Prostate gland (tissue), 2 donors: Measurements from ENCODE around the gene C14orf39. TPM values are rescaled to one million over a fixed set of nuclear protein-coding genes. Genes with fewer than 3 reads are reported as not detected.
"Not testable (repeated sequence)": the region's sequence is repeated elsewhere in the genome, so short reads cannot be mapped to it uniquely, and the experiment has no call there.

ENCODE experiments used
- DNase-seq: peaks from one replicate; pipeline ENCODE4 v3.0.0-alpha.2; 2019; ENCODE audit warnings: low spot score
- H3K27ac ChIP-seq, 2 donors: fragments of 200-600 bp; sonication (generic); 2 replicates each; pipeline ENCODE4 v1.5.1; 2017 to 2019
- H3K27me3 ChIP-seq: fragments of 200-600 bp; sonication (generic); replicated peaks from 2 replicates; pipeline ENCODE4 v1.5.1; 2019; ENCODE audit not compliant: insufficient read depth
- H3K36me3 ChIP-seq, 2 donors: fragments of 200-600 bp; sonication (generic); 1 replicate in 1 of 2; 2 replicates in 1 of 2; pipeline versions ENCODE4 v1.5.1 to v1.8.1; 2017 to 2019
- H3K4me1 ChIP-seq: fragments of 200-600 bp; sonication (generic); replicated peaks from 2 replicates; pipeline ENCODE4 v1.5.1; 2019
- H3K4me3 ChIP-seq, 2 donors: fragments of 200-600 bp; sonication (generic); 2 replicates each; pipeline ENCODE4 v1.5.1; 2017 to 2019
- H3K9me3 ChIP-seq: fragments of 200-600 bp; sonication (generic); 2 replicates; pipeline ENCODE4 v1.5.1; 2017
- CTCF ChIP-seq, 4 experiments: fragments of 200-600 bp in 2 of 4; fragments of 450-650 bp in 2 of 4; sonication (generic) in 2 of 4; IDR thresholded peaks; 1 replicate in 3 of 4; 2 replicates in 1 of 4; pipeline ENCODE4 v1.5.1; 2016 to 2019; ENCODE audit warnings: antibody characterized with exemption in 4 of 4, mild to moderate bottlenecking in 2 of 4, moderate library complexity in 2 of 4
- POLR2A ChIP-seq: fragments of 450-650 bp; IDR thresholded peaks from one replicate; pipeline ENCODE4 v1.6.1; 2016; ENCODE audit warnings: antibody characterized with exemption, mild to moderate bottlenecking
- POLR2AphosphoS5 ChIP-seq: sonication (generic); formaldehyde crosslinking; IDR thresholded peaks from one replicate; pipeline ENCODE4 v1.6.1; 2017; ENCODE audit warnings: antibody characterized with exemption
- whole genome bisulfite sequencing: methylation state at CpG from one replicate; pipeline ENCODE4 v1.1.5; 2018; 5-methylcytosine and 5-hydroxymethylcytosine counted together
- intact Hi-C: fragments of 100-400 bp; cut with DNase I; formaldehyde crosslinking; loops from one replicate; pipeline ENCODE4 v1.14.2; 2022
- total RNA-seq, 2 donors: library from RNA; depleted of rRNA; stranded (reverse); fragments of >200 nt; gene quantifications; one replicate each; pipeline ENCODE4 v1.1.0, GENCODE V29; 2016

The C14orf39 gene
- total RNA-seq, 2 donors from 2014 or later = 0.41 to 4.7 TPM

GRCh38 chr14:60430276-60430675, 55.6 kb downstream of the C14orf39 start:
- 46% methylated on average over 2 of the region's 2 CpGs for WGBS
- no peaks in the 10 kb centered on the region for H3K4me1 ChIP-seq

GRCh38 chr14:60420050-60420449, 65.8 kb downstream of the C14orf39 start:
- 95% methylated on average over 5 of the region's 5 CpGs for WGBS

More at GRCh38 chr14:60430276-60430675, 55.6 kb downstream of the C14orf39 start:
- H3K4me3 ChIP-seq = no peak overlapping the region
- TF ChIP-seq CTCF (IDR thresholded peaks at IDR 0.05) (no peak), POLR2A (no peak), POLR2AphosphoS5 (no peak)
- no peaks in the 10 kb centered on the region for H3K36me3 ChIP-seq
- intact Hi-C loops = no loop called here
- DNase-seq = no peak
- no peak overlapping the region for H3K27ac ChIP-seq
- no peaks in the 10 kb centered on the region for H3K27me3 ChIP-seq
- no peaks in the 10 kb centered on the region for H3K9me3 ChIP-seq

GRCh38 chr14:60397550-60397949, 88.3 kb downstream of the C14orf39 start:
- H3K4me3 ChIP-seq, intact Hi-C loops, H3K27me3 ChIP-seq, H3K27ac ChIP-seq, H3K9me3 ChIP-seq, H3K36me3 ChIP-seq, DNase-seq, H3K4me1 ChIP-seq: not testable (repeated sequence)
- 96% methylated on average over 22 of the region's 22 CpGs for WGBS

More at GRCh38 chr14:60420050-60420449, 65.8 kb downstream of the C14orf39 start:
- Histone ChIP-seq H3K4me1 (no peaks in the 10 kb centered on the region), H3K27ac (no peak overlapping the region), H3K36me3 (no peaks in the 10 kb centered on the region), H3K9me3 (no peaks in the 10 kb centered on the region), H3K27me3 (no peaks in the 10 kb centered on the region), H3K4me3 (no peak overlapping the region)
- DNase-seq = no peak
- intact Hi-C loops = no loop called here
- TF ChIP-seq POLR2A (no peak), POLR2AphosphoS5 (no peak), CTCF (IDR thresholded peaks at IDR 0.05) (no peak)

- H3K27ac ChIP-seq = no peak overlapping the region
- WGBS = 66% methylated on average over 2 of the region's 2 CpGs
- no peaks in the 10 kb centered on the region for H3K9me3 ChIP-seq
- no peak overlapping the region for H3K4me3 ChIP-seq
- H3K27me3 ChIP-seq = no peaks in the 10 kb centered on the region
- no peaks in the 10 kb centered on the region for H3K36me3 ChIP-seq
- DNase-seq = no peak
- TF ChIP-seq POLR2AphosphoS5 (no peak), POLR2A (no peak), CTCF (IDR thresholded peaks at IDR 0.05) (no peak)
- no peaks in the 10 kb centered on the region for H3K4me1 ChIP-seq
- intact Hi-C loops = no loop called here
These were observed 89.0 kb downstream of the C14orf39 start for GRCh38 chr14:60396718-60397343.

Other genes starting within 250 kb of the C14orf39 start
- 10 to 100 TPM; 41.4 to 50.6 TPM for gene PPM1A, start 236.8 kb downstream of the C14orf39 start, total RNA-seq
- gene SIX6, start 23.1 kb upstream of the C14orf39 start, total RNA-seq = under 1 TPM; 0.05 to 0.28 TPM
- 10 to 100 TPM; 23.5 to 25.0 TPM for gene SIX1, start 163.4 kb upstream of the C14orf39 start, total RNA-seq
- gene SIX4, start 238.3 kb upstream of the C14orf39 start, total RNA-seq = 10 to 100 TPM; 17.6 to 21.3 TPM
- 10 to 100 TPM; 16.1 to 62.9 TPM for gene MNAT1, start 248.7 kb upstream of the C14orf39 start, total RNA-seq